ENCODE data around the gene TBC1D3I.
"Not testable (repeated sequence)": the region's sequence is repeated elsewhere in the genome, so short reads cannot be mapped to it uniquely, and the experiment has no call there.

DNA sequence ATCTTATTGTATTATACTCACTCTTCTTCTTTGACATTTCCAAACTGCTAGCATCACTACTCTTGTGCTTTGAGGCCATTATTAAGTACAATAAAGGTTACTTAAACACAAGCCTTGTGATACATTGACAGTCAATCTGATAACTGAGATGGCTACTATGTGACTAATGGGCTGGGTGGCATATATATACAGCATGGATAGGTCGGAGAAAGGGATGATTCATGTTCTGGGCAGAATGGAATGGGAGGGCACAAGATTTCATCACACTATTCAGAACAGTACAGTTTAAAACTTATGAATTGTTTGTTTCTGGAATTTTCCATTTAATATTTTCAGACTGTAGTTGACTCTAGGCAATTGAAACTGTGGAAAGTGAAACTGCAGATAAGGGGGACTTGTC, 18.9 kb upstream of the TBC1D3I start:
- not testable (repeated sequence) for TF ChIP-seq CTCF (IDR thresholded peaks at IDR 0.05; ENCODE audit: low read depth, low read length, poor library complexity, severe bottlenecking); EZH2phosphoT487 (IDR thresholded peaks at IDR 0.05; ENCODE audit: borderline replicate concordance, low read length)
